CD4-positive, alpha-beta T cell treated with Interferon gamma for 1 hour (primary cell): ENCODE measurements around the gene PRRX1.

Source experiments
- DNase-seq: peaks from one replicate; pipeline ENCODE4 v3.0.0-alpha.2; 2020

The PRRX1 gene

DNA sequence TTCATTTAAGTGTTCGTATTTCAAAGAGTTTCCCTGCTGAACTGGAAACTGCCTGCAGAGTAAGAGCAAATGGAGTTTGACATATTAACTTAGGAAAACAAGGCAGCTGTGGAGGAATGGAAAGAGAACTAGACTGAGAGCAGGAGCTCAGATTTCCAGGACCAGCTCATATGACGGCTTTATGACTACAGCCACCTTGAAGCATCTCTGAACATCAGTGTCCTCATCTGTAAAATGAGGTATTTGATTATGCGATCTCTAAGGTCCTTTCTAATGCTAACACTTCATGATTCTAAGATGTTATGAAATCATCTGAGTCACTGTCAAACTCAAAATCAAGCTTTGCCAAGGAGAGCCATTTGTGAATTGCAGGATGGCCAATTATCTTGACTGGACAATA, 112.3 kb downstream of the PRRX1 start:
- DNase-seq = no peak

DNA sequence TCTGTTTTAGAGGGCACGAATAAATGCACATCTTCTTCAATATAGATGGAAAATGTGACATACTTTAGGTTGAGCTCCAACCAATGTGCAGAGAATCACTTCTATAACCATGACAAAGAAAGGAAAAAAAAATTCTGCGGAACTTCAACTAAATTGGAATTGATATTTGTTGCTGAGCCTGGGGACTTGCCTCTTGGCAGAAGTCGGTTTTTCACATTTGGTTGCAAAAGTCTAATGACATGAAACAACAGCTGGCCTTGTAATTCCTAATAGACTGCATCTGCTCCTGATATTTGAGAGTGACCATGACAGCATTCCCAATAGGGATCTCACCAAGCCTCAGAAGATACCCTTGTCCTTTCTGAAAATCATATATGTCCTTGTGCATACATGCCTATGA, 112.8 kb downstream of the PRRX1 start:
- DNase-seq = no peak
